GM18867 (cell line): ENCODE measurements around the gene ANO2.

Experiments
- ATAC-seq: cut with Tn5 transposase; IDR thresholded peaks from one replicate; pipeline ENCODE4 v1.9.1; 2021; ENCODE audit warnings: mild to moderate bottlenecking, moderate library complexity; ENCODE audit not compliant: unreplicated experiment

Gene ANO2

DNA sequence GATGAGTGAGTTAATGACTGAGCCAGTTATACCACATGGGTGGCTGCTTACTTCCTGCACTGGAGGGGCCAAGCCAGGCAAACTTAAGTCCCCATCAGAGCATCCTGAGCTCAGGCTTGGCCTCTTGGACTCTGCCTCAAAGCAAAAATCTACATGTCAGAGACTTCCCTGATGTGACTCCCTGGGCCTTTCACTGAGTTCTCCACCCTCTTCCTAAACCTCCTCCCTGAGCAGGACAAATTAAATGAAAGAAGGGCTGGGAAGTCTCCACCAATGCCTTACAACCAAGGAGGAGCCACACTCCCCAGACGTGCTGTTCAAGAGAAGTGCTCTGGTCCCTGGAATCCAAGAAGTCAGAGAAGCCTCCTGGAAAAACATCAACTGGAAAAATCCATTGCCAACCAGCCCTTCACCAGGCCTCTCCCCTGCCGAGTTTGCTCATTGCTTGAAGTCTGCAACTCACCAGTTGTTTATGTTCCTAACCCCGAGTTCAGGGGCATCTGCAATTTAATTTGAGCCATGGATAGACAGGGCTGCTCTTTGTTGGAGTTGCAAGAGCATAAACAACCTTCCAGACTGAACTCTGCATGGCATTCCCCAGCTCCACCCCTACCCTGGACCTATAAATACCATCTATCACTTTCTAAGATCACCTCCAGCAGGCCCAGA lies 160.5 kb downstream of the ANO2 start:
- no peak for ATAC-seq

DNA sequence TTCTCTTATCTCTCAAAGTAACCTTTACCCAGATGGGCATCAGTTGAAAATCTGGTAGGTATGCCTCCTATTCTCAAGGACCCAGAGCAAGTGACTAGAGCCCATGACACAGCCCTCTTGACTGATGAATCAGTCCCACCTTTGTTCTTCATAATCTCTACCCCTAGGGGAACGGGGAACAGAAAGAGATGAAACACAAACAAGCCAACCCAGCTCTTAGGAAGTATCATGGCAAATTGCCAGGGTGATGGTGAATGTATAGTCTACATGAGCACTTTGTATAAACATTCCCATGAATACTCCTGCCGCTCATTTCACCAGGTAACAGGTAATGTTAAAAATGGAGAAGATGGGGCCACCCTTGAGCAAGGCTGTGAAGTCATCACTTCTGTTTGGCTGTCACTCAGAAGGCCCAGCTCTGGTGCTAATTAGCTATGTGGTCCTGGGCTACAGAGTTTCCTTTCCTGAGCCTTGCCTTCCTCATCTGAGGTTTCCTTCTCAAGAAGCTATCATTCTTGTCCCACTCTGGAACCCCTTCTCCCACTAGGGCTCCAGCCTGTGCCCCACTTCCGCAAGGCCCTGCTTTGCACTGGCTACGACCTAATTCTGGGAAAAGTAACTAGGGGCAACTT lies 161.7 kb downstream of the ANO2 start:
- no peak for ATAC-seq

DNA sequence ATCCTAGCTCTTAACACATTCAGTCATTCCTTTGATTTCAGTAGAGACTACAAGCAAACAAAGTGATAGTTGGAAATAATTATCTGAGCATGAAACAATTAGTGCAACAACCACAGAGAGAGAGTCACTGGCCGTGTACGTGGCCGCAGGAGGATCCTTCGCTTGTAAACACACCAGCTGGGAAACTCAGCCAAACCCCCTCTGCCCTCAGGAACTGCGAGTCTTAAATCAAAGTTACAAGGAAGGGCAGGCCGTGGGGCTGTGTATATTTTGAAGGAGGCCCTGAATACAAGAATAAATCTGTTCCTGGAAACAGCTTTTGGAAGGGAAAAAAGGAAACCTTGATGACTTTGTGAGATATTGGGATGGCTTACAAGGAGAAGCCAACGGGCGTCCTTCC lies 164.5 kb downstream of the ANO2 start:
- ATAC-seq, result no peak

DNA sequence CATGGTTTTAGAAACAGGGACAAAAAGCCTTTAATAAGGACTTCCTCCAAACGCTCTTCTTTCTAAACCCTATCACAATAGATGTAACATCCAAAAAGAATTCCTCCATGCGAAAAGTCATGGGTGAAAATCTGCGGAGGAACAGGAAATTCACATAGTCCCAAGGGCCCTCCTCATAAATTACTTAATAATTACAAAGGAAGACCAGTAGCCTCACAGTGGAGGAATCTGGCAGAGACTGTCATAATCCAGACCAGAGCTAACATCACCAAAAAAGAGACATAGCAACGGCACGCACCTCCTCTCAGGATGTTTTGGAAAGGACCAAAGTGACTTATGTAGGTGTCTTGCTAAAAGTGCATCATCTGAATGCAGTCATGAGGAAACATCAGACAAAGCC lies 165.7 kb downstream of the ANO2 start:
- ATAC-seq, result no peak

DNA sequence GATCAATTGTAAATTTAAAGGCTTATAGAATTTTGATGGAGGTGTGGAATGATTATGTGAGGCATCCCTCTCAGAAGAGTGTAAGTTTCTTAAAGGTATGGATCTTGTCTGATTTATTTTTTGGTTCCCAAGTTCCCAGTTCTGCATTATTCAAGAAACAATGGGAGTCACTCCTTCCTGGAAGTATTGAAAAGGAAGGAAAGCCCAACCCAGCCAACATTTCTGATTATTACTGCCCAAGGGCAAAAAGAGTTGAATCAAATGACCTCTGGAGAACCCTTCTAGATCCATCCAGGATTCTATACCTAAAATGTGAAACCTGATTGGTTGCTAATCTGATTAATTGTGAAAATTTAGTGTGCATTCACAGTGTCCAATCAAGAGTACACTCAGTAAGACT lies 166.2 kb downstream of the ANO2 start:
- ATAC-seq, result no peak

DNA sequence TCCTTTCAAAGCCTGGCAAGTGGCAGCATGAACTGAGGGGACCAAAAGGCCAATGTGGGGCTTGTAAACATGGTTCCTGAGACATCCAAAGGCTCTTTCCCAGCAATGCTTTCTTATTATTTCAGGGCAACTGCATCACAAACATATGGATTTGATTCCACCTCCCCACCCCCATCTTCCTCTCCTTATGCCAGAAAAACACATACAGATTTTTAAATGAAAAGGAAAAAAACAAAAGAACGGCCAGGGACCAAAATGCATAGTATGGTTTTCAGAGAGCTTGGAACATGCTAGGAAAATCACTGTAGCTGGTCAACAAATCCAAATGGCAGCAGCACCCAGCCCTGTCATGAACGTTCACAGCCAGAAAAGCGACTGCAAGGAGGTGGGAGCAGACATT lies 167.6 kb downstream of the ANO2 start:
- no peak for ATAC-seq

DNA sequence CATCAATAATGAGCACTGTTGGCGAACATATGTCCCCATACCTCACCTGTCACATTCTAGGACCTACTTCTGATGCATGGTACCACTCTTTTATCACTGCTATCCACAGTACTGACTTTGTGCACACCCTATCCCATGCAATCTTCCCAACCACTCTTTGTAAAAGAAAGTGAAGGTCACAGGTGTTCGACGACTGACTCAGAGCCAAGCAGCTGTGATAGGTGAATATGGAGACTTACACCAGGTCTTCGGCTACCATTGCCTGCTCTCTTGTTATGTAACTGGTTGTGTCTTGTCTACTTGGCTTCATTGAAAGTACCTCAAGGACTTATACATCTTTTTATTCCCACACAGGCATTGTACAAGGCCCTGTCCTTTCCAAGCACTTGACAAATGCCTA lies 169.0 kb downstream of the ANO2 start:
- ATAC-seq, result no peak

DNA sequence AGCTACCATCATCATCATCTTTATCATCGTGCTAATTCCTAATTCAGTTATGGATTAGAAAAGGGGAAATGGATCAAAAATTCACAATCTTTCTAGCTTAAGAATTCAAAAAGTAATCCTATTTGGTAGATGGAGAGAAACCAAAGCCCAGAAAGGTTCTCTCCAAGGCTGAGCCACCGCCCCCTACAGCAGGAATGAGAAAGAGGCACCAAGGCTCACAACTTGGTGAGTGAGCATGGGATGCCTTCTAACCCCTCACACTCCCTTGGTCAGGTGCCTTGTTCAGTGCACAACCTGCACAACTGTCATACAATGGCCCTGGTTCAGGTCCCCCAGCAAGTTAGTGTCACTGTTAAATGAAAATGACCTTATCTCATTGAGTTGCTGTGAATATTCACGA lies 171.5 kb downstream of the ANO2 start:
- ATAC-seq, result no peak

DNA sequence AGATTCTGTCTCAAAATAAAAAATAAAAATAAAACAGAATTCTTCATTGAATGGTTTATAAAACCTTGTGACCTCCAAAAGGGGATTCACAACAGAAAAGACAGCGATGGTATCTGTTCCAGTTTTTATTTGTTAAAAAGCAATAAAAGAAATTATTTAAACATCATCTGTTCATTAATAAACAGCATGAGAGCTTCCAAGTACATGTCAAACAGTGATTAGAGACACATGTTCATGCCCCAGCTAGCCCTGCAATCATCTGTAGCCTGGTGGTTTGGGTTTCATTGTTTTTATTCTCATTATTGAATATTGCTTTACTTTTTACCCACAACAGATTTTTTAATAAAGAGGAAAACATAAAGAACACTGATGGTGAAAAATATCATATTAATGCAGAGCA lies 173.3 kb downstream of the ANO2 start:
- no peak for ATAC-seq

DNA sequence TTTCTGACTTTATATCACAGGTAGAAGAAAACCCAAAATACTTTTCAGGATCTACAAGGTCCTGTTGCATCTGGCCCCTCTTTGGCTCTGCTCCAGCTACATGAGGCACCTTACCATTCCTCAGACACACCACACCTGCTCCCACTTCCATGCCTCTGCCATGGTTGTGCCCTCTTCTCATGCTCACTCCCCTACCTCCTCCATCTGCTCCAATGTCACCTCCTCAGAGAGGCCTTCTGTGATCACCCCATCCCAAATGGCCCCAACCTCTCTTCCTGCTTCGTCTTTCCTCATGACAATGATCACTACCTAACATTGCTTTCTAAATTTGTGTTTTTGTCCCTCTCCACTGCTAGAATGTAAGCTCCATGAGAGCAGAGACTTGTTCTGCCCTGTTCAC lies 174.3 kb downstream of the ANO2 start:
- no peak for ATAC-seq

DNA sequence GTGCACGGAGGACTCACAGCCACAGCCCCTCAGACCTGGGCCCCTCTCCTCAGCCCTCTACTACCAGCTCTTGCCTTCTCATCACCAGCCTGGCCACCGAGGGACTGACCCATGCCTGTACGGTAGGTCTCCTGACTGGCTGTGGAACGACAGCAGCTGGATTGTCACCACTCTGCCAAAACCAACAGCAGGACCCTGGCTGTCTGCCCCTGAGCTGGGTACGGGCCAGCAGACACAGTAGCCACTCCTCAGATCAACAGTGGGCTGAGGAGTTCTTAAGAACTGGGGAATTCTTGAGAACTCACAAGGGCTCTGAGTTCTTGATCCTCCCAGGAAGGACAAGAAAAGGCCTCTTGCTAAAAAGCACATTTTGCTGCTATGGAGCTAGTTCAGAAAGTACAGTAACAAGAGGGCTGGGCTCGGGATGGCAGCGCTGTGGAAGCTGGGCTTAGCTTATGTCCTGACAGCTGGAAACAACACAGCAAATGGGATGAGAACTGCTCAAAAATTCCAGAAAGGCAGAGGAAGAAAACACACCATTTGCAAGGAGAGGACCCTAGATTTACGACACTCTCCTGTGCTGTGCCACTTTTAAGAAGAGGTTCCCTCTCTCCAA lies 176.4 kb downstream of the ANO2 start:
- ATAC-seq, result no peak

DNA sequence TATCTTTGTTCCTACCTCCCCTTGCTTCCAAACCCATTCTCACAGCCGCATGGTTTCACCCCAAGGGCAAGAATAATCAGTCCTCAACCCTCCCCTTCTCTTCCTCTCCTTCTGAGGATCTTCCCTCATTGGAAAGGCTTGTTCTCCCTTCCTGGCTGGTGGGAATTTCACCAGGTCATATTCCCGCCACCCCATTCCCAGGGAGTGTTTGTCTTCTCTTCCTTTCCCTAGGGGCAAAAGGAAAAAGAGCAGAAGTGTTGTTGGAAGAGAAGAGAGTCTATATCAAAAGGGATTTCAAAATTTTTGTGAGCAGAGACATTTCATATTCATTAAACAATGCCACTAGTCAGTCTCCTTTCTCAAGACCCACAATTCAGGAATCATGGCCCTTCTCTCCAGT lies 176.9 kb downstream of the ANO2 start:
- no peak for ATAC-seq

DNA sequence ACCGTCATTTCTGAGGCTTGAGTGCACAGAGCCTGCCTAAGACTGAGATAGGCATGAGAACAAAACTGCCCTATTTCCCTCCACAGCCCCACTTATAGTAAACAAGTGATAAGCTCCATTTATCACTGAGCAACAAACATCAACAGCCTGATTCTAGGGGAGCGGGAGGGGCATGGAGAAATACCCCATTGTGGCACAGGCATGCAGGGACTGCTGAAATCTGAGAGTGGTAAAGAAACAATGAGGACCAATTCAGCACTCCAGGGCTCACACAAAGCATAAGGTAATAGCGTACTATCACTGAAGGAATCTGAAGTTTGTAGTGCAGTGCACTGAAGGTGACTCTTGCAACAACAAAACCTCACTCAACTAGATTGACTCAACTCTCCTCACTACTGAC lies 186.7 kb downstream of the ANO2 start:
- ATAC-seq, result no peak

DNA sequence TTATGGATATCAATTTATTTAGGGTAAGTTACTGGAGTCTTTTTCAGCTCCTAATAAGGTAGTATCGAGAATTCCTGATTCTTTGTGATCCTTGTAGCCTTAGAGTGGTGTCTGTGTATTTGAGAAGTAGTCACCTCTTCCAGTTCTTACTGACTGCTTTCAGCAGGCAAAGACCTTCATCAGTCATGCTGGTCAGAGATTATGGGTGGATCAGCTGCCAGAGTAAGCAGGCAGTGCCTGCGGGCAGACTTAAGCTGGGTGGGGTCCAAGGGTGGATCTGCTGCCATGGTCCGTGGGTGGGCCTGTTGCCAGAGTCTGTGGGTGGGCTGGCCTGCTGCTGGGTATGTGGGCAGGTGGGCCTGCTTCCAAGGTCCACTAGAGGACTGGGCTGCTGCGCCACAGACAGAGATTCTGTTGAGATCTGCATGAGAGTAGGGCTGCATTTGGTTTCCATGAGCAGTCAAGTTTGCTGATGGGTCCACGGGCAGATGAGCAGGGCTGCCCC lies 188.7 kb downstream of the ANO2 start:
- no peak for ATAC-seq

DNA sequence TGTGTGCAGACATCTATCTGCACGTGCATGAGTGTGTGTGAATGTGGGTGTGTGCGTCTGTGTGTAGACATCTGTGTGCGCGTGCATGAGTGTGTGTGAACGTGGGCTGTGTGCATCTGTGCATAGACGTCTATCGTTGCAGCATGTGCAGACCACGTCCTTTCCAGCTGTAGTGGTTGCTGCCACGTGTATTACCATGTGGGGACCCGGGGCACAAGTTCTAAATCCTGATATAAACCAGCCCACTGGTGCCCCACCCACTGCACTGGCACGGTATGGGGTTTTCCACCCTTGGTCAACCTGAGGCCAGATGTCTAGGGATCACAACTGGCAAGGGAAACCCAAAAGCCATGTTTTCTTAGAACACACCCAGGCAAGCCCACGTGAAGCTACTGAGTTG lies 197.0 kb downstream of the ANO2 start:
- ATAC-seq, result no peak

DNA sequence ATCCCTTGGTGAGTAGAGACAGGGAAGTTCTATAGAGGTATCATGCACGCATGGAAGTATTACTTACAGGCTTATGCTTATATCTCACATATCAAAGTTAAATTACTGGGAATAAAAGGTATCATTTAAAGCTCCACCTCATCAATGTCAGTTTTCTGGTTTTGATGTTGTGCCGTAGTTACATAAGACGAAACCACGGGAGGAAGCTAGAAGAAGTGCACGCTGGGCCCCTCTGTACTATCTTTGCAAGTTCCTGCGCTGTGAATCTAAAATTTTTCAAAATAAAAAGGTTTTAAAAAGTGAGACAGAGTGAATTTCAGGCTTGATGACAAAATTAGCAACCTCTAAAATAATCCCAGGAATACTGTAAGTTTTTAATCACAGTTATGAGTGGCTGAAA lies 198.1 kb downstream of the ANO2 start:
- no peak for ATAC-seq

DNA sequence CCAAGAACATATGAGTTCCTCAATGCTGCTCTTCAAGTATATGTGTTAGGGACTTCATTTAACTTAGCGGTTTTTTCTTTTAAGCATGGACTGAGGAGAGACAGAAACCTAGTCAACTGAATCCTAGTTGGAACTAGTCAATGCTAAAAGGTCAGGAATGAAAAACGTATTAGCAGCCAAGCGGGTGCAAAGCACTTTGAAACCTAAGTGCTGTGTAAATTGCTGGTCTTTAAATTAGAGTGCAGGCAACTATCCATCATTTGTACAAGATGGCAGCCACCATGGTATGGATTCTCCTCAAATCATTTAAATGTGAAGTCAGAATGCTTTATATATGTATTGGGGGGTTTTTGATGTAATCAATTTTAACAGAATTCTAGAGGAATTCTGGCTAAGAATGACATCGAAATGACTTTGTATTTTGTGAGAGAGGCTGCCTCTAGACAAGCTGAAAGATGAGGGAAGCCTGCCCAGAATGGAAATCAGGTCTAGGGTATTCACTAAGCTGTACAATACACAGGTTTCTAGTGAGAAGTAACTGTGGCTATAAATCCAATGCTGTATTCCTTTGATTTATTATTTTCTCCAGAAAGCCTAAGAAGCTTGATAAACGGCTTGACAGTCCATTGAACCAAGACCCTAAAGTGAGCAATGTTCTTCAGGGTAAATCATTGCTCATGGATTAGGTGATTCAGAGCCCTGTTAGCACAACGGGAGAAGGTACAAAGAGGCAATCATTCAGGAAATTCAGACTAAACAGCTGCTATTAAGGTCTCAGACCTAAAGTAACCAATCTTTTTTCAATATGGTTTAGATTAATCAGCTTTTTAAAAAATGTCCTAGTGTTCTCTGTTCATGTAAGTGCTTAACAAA lies 198.8 kb downstream of the ANO2 start:
- ATAC-seq, result no peak

DNA sequence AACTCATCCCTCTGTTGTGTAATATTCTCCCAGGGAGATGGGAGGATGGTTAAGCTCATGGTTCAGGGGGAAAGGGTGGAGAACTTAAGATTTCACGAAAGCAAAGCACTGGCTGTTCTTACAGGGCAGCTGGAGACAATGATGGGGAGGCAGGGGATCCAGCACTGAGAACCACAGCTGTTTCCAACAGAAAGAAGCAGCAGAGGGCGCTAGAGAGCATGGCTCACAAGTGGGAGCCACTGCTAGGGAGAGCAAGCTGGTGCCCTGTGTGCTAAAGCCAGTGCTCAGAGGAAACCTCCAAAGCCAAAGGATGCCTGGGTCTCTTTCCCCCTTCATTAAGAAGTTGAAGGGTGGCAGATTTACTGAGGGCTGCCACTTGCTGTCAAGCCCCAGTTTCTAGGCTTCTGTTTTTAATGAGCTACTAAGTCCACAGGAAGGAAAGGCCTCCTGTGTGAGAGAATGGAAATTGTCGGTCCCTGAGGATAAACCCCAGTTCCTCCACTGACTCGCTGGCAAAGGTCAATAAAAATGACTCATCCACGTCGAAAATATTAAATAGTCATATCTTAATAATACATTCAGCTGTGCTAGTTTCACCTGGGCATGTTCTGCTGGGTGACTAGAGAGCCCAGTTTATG lies 199.7 kb downstream of the ANO2 start:
- ATAC-seq, result peak; percentile 70

DNA sequence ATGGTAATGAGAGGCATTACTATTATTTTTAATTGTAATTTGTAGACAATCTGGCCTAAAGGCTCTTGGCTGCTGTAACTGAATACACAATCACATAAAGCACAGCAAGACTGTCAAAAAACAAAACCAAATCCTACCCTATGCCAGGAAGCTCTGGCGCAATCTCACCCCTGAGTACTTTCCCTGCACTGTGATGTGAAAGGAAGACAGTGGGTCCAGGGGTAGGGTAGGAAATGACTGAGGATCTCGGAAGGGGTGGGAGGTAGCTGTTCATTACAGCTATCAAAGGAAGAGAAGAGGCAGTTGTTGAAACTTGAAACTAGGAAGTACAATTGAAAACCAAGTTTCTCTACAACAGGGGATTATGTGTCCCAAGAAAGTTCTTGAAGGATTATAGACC lies 202.8 kb downstream of the ANO2 start:
- no peak for ATAC-seq

DNA sequence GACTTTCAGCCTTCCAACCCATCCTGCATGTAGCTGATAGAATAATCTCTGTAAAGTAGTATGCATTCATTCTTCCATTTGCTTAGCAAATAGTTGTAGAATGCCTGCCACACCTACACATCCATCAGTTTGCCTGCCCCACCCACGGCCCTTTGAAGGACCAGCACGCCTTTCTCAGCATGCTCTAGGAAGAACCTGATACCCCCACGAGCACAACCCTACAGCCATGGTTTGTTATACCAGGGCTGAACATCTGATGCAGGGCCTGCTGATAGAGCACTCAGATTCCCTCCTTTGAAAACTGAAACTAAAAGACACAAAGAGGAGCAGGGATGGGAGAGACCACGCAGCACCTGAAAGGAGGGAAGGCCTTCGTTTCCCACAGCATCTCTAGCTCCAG lies 205.1 kb downstream of the ANO2 start:
- ATAC-seq, result no peak

DNA sequence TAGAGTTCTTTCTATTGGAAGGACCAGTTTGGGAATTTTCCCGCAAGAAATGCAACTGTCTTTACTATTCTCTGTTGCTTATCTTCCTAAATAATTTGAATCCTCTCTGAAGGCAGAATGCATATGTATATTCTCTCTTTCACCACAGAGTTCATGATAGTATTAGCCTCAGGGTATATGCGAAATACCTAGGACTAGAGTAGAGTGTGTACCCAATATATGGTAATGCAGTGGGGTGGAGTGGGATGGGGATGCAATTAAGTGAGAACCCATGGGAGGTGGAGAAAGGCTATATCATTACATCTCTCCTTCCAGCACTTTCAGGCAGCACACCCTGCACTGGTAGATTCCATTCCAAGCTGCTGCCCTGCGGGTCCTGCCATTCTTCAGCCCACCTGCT lies 207.3 kb downstream of the ANO2 start:
- no peak for ATAC-seq
